ENCODE results near the gene ARL6. TPM values are rescaled to one million over a fixed set of nuclear protein-coding genes. Genes with fewer than 3 reads are reported as not detected.

Gene ARL6
- total RNA-seq, 6 experiments from 2014 or later = 1.4 to 3.3 (median 2.6) TPM

DNA sequence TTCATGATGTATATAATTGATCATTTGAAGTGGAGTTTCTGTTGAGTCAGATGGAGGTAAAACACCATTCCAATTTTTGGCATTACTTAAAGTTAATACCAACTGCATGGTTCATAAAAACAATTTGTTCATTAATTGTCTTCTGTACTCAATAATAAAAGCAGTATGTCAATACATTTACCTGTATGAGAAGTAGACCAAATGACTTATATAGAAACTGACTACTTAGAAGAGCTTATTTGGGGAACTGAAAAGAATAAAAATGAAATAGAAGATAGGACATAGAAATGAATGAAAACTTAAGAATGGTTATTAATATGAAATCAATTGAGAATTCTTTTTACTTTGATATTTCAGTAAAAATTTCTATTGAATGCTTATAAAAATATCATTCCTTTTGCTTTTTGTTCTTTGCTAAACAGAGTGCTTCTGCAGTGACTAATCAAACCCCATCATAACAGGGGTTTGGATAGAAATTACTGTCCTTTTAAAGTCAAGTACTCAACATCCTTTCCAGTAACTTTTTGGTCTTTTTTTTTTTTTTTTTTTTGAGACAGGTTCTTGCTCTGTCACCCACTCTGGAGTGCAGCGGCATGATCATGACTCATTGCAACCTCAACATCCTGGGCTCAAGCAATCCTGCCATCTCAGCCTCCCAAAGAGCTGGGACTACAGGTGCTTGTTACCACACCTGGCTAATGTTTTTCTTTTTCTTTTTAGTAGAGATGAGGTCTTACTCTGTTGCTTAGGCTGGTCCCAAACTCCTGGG is 50.8 kb downstream of the ARL6 start:
- WGBS (ENCODE audit: insufficient coverage, low coverage, low lambda C conversion rate, missing lambda C conversion rate) = 13% methylated on average over 1 of the region's 1 CpG
- H3K27ac ChIP-seq = no peak overlapping the region
- no peaks in the 10 kb centered on the region for H3K4me1 ChIP-seq
- no peaks in the 10 kb centered on the region for H3K9me3 ChIP-seq
- ATAC-seq (no peak), DNase-seq (no peak)
- H3K27me3 ChIP-seq = no peaks in the 10 kb centered on the region
- intact Hi-C loops (cut with DNase I) = no loop called here
- H3K4me3 ChIP-seq = no peak overlapping the region
- H3K36me3 ChIP-seq = no peaks in the 10 kb centered on the region
- TF ChIP-seq POLR2A (IDR thresholded peaks at IDR 0.05) = no peak
- TF ChIP-seq, protein P1, sequence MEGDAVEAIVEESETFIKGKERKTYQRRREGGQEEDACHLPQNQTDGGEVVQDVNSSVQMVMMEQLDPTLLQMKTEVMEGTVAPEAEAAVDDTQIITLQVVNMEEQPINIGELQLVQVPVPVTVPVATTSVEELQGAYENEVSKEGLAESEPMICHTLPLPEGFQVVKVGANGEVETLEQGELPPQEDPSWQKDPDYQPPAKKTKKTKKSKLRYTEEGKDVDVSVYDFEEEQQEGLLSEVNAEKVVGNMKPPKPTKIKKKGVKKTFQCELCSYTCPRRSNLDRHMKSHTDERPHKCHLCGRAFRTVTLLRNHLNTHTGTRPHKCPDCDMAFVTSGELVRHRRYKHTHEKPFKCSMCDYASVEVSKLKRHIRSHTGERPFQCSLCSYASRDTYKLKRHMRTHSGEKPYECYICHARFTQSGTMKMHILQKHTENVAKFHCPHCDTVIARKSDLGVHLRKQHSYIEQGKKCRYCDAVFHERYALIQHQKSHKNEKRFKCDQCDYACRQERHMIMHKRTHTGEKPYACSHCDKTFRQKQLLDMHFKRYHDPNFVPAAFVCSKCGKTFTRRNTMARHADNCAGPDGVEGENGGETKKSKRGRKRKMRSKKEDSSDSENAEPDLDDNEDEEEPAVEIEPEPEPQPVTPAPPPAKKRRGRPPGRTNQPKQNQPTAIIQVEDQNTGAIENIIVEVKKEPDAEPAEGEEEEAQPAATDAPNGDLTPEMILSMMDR (IDR thresholded peaks at IDR 0.05) = no peak

DNA sequence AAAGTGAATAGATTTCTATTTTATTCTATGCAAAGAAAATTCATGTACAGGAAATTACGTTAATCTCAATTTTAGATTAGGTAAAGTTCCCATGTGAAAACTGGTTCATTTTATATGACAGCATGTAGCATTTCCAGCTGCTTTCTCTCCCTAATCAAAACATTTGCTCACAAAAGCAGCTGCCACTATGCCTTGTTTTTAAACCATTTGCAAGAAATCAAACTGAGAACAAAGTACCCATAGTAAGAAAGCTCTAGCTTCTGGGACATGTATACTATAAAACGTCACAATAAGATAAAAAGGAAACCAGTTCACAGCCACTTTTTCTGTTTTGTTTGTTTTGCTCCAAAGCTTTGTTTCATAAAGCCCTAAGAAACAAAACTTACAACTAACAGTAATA is 52.3 kb downstream of the ARL6 start:
- Histone ChIP-seq H3K36me3 (no peaks in the 10 kb centered on the region), H3K27ac (no peak overlapping the region), H3K4me3 (no peak overlapping the region), H3K9me3 (no peaks in the 10 kb centered on the region), H3K27me3 (no peaks in the 10 kb centered on the region), H3K4me1 (no peaks in the 10 kb centered on the region)
- DNase-seq = no peak
- intact Hi-C loops (cut with DNase I) = no loop called here
- WGBS (ENCODE audit: insufficient coverage, low coverage, low lambda C conversion rate, missing lambda C conversion rate) = 53% methylated on average over 2 of the region's 2 CpGs
- no peak for ATAC-seq
- no peak for TF ChIP-seq POLR2A (IDR thresholded peaks at IDR 0.05)
- TF ChIP-seq, protein P1 (IDR thresholded peaks at IDR 0.05) = no peak

DNA sequence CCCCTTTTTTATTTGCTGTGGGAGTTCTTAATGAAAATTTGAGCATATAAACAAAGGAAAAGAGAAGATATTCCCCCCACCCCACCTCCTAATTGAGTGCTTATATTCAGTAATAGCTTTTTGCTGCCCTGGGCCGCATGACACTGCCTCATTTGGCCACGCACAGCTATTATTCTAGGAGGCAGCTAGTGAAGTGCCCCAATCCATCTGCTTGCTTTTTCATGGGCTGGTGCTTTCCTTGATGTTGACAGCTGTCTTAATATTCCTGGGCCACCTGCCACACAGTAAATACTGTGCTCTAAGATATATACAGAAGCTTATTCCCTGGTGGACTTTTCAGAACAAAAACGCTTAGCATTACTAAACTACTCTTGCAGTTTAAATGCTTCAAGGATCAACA is 53.4 kb downstream of the ARL6 start:
- 95% methylated on average over 3 of the region's 3 CpGs for WGBS (ENCODE audit: insufficient coverage, low coverage, low lambda C conversion rate, missing lambda C conversion rate)
- intact Hi-C loops (cut with DNase I) = no loop called here
- no peak for TF ChIP-seq POLR2A (IDR thresholded peaks at IDR 0.05)
- TF ChIP-seq, protein P1 (IDR thresholded peaks at IDR 0.05) = no peak

DNA sequence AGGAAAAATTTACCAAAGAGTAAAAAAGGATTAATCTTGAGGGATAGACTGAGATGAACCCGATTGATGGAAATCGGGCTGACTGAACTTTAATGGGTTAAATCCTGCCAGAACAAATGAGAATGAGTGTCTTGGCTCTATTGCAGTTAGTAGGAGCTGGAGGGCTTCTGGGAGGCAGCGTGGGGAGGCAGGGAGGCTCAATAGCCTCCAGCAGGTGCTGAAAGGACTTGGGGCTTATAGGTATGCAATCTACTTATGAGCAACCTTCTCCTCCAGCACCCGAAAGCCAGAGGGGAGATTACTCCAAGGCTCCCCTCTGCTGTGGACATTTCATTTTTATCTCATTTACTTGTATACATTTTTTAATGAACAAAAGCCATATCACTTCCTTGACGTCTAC is 56.2 kb downstream of the ARL6 start:
- Histone ChIP-seq H3K36me3 (no peaks in the 10 kb centered on the region), H3K4me1 (no peaks in the 10 kb centered on the region), H3K4me3 (peak overlapping the region in 1 of 3 donors; percentile 95), H3K9me3 (no peaks in the 10 kb centered on the region), H3K27ac (no peak overlapping the region), H3K27me3 (no peaks in the 10 kb centered on the region)
- TF ChIP-seq, protein P1 (IDR thresholded peaks at IDR 0.05) = no peak
- TF ChIP-seq POLR2A (IDR thresholded peaks at IDR 0.05) = no peak
- 89% methylated on average over 4 of the region's 5 CpGs for WGBS (ENCODE audit: insufficient coverage, low coverage, low lambda C conversion rate, missing lambda C conversion rate)
- intact Hi-C loops (cut with DNase I) = no loop called here
- ATAC-seq = no peak
- DNase-seq = no peak

More for the DNA sequence above, 53.4 kb downstream of the ARL6 start:
- Histone ChIP-seq H3K36me3 (no peaks in the 10 kb centered on the region), H3K4me1 (no peaks in the 10 kb centered on the region), H3K27ac (no peak overlapping the region), H3K4me3 (no peak overlapping the region), H3K9me3 (no peaks in the 10 kb centered on the region), H3K27me3 (no peaks in the 10 kb centered on the region)
- ATAC-seq (no peak), DNase-seq (no peak)

All from right lobe of liver (tissue), 6 donors.